B cell (primary cell): ENCODE measurements around the gene TUBA1A. TPM values are rescaled to one million over a fixed set of nuclear protein-coding genes. Genes with fewer than 3 reads are reported as not detected.

Source experiments
- ATAC-seq: fragments of 200-7000 bp; cut with Tn5 transposase; one replicate; pipeline ENCODE4 v1.10.0; 2021; ENCODE audit warnings: low read depth, mild to moderate bottlenecking, moderate number of reproducible peaks, moderate library complexity
- CTCF ChIA-PET: fragments of 350-600 bp; sonication (Branson Sonifier 250); formaldehyde crosslinking; loops from one replicate; lab custom pipeline; 2021; ENCODE audit warnings: antibody characterized with exemption, inconsistent platforms; lab: Charles Lee
- POLR2A ChIA-PET: fragments of 350-600 bp; sonication (Branson Sonifier 250); formaldehyde crosslinking; loops from one replicate; lab custom pipeline; 2021; ENCODE audit warnings: antibody characterized with exemption; lab: Charles Lee
- DNase-seq: peaks from one replicate; pipeline ENCODE4 v3.0.0; 2013
- H2AFZ ChIP-seq: 2 replicates; pipeline ENCODE4 v1.6.1; 2012; ENCODE audit warnings: mild to moderate bottlenecking, low read depth, low read length; ENCODE audit not compliant: insufficient read depth, poor library complexity, severe bottlenecking
- H3K27ac ChIP-seq, 2 donors: 1 replicate in 1 of 2; 2 replicates in 1 of 2; pipeline ENCODE4 v1.5.1; 2012 to 2013; ENCODE audit warnings: low read length in 2 of 2, mild to moderate bottlenecking in 2 of 2, moderate library complexity in 1 of 2
- H3K27me3 ChIP-seq, 4 experiments: fragments of 200-600 bp in 1 of 4; sonication (generic) in 1 of 4; replicated peaks in 1 of 4; 1 replicate in 2 of 4; 2 replicates in 2 of 4; pipeline versions ENCODE4 v1.6.1 to v1.7.0; 2013 to 2016; ENCODE audit warnings: low read length in 3 of 4, mild to moderate bottlenecking in 2 of 4, mixed read lengths in 1 of 4, moderate library complexity in 1 of 4; ENCODE audit not compliant: insufficient read depth in 4 of 4, control insufficient read depth in 3 of 4; ENCODE audit errors: control extremely low read depth in 1 of 4
- H3K36me3 ChIP-seq, 2 experiments: replicated peaks in 1 of 2; 1 replicate in 1 of 2; 2 replicates in 1 of 2; pipeline versions ENCODE4 v1.6.1 to v1.7.1; 2013; ENCODE audit warnings: low read length in 1 of 2; ENCODE audit not compliant: insufficient read depth in 2 of 2, control insufficient read depth in 1 of 2; ENCODE audit errors: control extremely low read depth in 1 of 2, extremely low read depth in 1 of 2
- H3K4me1 ChIP-seq, 2 donors: fragments of 200-600 bp in 1 of 2; sonication (generic) in 1 of 2; 1 replicate in 1 of 2; 2 replicates in 1 of 2; pipeline versions ENCODE4 v1.5.1 to v1.6.1; 2013 to 2017; ENCODE audit warnings: low read length in 2 of 2; ENCODE audit not compliant: control insufficient read depth in 2 of 2, insufficient read depth in 2 of 2
- H3K4me2 ChIP-seq: replicated peaks from 2 replicates; pipeline ENCODE3; 2012; ENCODE audit warnings: mild to moderate bottlenecking, low read depth, low read length; ENCODE audit not compliant: poor library complexity, severe bottlenecking
- H3K4me3 ChIP-seq, 5 experiments: fragments of 200-600 bp in 1 of 5; sonication (generic) in 1 of 5; 1 replicate in 3 of 5; 2 replicates in 2 of 5; pipeline versions ENCODE4 v1.5.1 to v1.7.0; 2011 to 2016; ENCODE audit warnings: low read length in 4 of 5, mild to moderate bottlenecking in 4 of 5, low read depth in 2 of 5, control low read depth in 1 of 5, moderate library complexity in 1 of 5; ENCODE audit not compliant: insufficient read depth in 1 of 5; ENCODE audit errors: control extremely low read depth in 1 of 5, extremely low read depth in 1 of 5
- H3K79me2 ChIP-seq: fragments of 200-600 bp; sonication (generic); one replicate; pipeline ENCODE4 v1.6.0; 2016; ENCODE audit warnings: low read length; ENCODE audit not compliant: control insufficient read depth, insufficient read depth
- H3K9ac ChIP-seq: fragments of 200-600 bp; sonication (generic); 2 replicates; pipeline ENCODE4 v1.6.1; 2017; ENCODE audit warnings: mild to moderate bottlenecking, low read length, moderate library complexity
- H3K9me3 ChIP-seq, 3 donors: one replicate each; pipeline versions ENCODE4 v1.6.1 to v1.7.1; 2013; ENCODE audit warnings: low read length in 2 of 3; ENCODE audit not compliant: control insufficient read depth in 2 of 3, insufficient read depth in 1 of 3; ENCODE audit errors: control extremely low read depth in 1 of 3
- H4K20me1 ChIP-seq: 2 replicates; pipeline ENCODE4 v1.6.0; 2012; ENCODE audit warnings: mild to moderate bottlenecking, low read length; ENCODE audit not compliant: insufficient read depth, control insufficient read depth, poor library complexity, severe bottlenecking
- H3K27ac Mint-ChIP-seq: one replicate; pipeline ENCODE4 v1.8.0; 2021; ENCODE audit warnings: mixed read lengths
- H3K27me3 Mint-ChIP-seq: one replicate; pipeline ENCODE4 v1.8.0; 2021; ENCODE audit warnings: mixed read lengths
- H3K4me1 Mint-ChIP-seq: one replicate; pipeline ENCODE4 v1.8.0; 2021; ENCODE audit warnings: mixed read lengths
- H3K4me3 Mint-ChIP-seq: one replicate; pipeline ENCODE4 v1.8.0; 2021; ENCODE audit warnings: mixed read lengths
- H3K9me3 Mint-ChIP-seq: one replicate; pipeline ENCODE4 v1.8.0; 2022; ENCODE audit warnings: mixed read lengths; ENCODE audit not compliant: insufficient read depth
- EZH2 ChIP-seq: IDR thresholded peaks from 2 replicates; pipeline ENCODE4 v1.6.1; 2012; ENCODE audit warnings: borderline replicate concordance, low read depth, mild to moderate bottlenecking, moderate library complexity, low read length; ENCODE audit not compliant: insufficient read depth, poor library complexity, severe bottlenecking
- WGBS: methylation state at CpG from one replicate; pipeline ENCODE4 v1.1.5; 2013; ENCODE audit warnings: missing lambda C conversion rate; ENCODE audit not compliant: insufficient coverage; 5-methylcytosine and 5-hydroxymethylcytosine counted together
- intact Hi-C: fragments of 100-400 bp; cut with micrococcal nuclease; formaldehyde crosslinking; loops from one replicate; pipeline ENCODE4 v1.10.0; 2022
- polyA plus RNA-seq: library from polyadenylated mRNA; depleted of rRNA; stranded (reverse); fragments of >200 nt; gene quantifications from 2 replicates; pipeline ENCODE4 v1.2.3, GENCODE V29; 2012
- total RNA-seq, 2 donors: library from RNA; stranded (reverse); fragments of 120-200 nt in 1 of 2; gene quantifications; 1 replicate in 1 of 2; 2 replicates in 1 of 2; pipeline versions ENCODE4 v1.2.3 to v1.2.4, GENCODE V29; 2013 to 2022
- TF ChIP-seq, protein P1 (sequence below): fragments of 200-600 bp; IDR thresholded peaks from one replicate; pipeline ENCODE4 v1.8.0; 2022; ENCODE audit warnings: antibody characterized with exemption, mild to moderate bottlenecking

Gene TUBA1A
- total and polyA plus RNA-seq, 2 donors (not counting 1 experiment from before 2014, with no cell fraction given) = 137 to 880 TPM

- ATAC-seq (no peak), DNase-seq (no peak)
- Histone ChIP-seq H3K27ac (no peak overlapping the region), H2AFZ (no peak overlapping the region), H3K4me2 (no peak overlapping the region), H3K4me3 (no peak overlapping the region), H3K4me1 (peaks cover 12 to 14% of the 10 kb centered on the region in 2 donors), H3K27me3 (no peaks in the 10 kb centered on the region), H3K79me2 (peaks cover 16% of the 10 kb centered on the region), H4K20me1 (peaks cover 16% of the 10 kb centered on the region), H3K9me3 (no peaks in the 10 kb centered on the region), H3K9ac (no peak overlapping the region), H3K36me3 (peaks cover 2 to 14% of the 10 kb centered on the region in 2 experiments)
- Mint-ChIP-seq H3K27me3 (no peaks in the 10 kb centered on the region), H3K4me1 (peaks cover 19% of the 10 kb centered on the region), H3K4me3 (no peak overlapping the region), H3K27ac (no peak overlapping the region), H3K9me3 (no peaks in the 10 kb centered on the region)
- ChIA-PET CTCF (interaction anchor here (0.7 to 4.4 kb wide), 4 partner anchors 60 to 127 kb away, joined by 3 to 60 read pairs (median 3); partner anchors contain the start of gene TUBA1B), POLR2A (interaction anchor here (0.7 to 5.0 kb wide), 4 partner anchors 10 to 86 kb away, joined by 3 to 110 read pairs (median 4); partner anchors contain the start of gene TUBA1B)
- no peak for TF ChIP-seq EZH2
- TF ChIP-seq, protein P1, sequence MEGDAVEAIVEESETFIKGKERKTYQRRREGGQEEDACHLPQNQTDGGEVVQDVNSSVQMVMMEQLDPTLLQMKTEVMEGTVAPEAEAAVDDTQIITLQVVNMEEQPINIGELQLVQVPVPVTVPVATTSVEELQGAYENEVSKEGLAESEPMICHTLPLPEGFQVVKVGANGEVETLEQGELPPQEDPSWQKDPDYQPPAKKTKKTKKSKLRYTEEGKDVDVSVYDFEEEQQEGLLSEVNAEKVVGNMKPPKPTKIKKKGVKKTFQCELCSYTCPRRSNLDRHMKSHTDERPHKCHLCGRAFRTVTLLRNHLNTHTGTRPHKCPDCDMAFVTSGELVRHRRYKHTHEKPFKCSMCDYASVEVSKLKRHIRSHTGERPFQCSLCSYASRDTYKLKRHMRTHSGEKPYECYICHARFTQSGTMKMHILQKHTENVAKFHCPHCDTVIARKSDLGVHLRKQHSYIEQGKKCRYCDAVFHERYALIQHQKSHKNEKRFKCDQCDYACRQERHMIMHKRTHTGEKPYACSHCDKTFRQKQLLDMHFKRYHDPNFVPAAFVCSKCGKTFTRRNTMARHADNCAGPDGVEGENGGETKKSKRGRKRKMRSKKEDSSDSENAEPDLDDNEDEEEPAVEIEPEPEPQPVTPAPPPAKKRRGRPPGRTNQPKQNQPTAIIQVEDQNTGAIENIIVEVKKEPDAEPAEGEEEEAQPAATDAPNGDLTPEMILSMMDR = no peak
- intact Hi-C loops = no loop called here
- no CpG with 5 or more reads among the region's 3 CpGs for WGBS
Observed at GRCh38 chr12:49190974-49191373, 2.1 kb upstream of the TUBA1A start.
